Dermis lymphatic vessel endothelial cell (primary cell): ENCODE measurements around the gene GGN. TPM values are rescaled to one million over a fixed set of nuclear protein-coding genes. Genes with fewer than 3 reads are reported as not detected.

Source experiments
- total RNA-seq: library from RNA; depleted of rRNA; stranded (reverse); fragments of >200 nt; gene quantifications from 2 replicates; pipeline ENCODE4 v1.2.1, GENCODE V29; 2014

Gene GGN, protein sequence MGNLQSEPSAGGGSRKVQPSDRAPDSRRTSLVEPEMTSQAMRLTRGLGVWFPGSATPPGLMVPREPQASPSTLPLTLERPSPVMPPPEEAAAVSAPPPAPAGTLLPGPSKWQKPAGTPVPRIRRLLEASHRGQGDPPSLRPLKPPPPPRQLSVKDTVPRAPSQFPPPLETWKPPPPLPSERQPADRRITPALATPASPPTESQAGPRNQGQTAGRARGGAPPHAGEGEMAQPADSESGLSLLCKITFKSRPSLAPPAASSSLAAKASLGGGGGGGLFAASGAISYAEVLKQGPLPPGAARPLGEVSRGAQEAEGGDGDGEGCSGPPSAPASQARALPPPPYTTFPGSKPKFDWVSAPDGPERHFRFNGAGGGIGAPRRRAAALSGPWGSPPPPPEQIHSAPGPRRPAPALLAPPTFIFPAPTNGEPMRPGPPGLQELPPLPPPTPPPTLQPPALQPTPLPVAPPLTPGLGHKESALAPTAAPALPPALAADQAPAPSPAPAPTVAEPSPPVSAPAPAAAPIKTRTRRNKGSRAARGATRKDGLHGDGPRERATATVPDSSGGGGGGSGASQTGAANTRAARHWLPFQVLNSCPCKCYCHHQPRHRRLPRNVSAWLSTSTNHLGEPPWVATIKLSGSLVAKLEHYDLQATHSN
- total RNA-seq = 0.11 TPM in 1 of 2 replicates, not detected in the other

DNA sequence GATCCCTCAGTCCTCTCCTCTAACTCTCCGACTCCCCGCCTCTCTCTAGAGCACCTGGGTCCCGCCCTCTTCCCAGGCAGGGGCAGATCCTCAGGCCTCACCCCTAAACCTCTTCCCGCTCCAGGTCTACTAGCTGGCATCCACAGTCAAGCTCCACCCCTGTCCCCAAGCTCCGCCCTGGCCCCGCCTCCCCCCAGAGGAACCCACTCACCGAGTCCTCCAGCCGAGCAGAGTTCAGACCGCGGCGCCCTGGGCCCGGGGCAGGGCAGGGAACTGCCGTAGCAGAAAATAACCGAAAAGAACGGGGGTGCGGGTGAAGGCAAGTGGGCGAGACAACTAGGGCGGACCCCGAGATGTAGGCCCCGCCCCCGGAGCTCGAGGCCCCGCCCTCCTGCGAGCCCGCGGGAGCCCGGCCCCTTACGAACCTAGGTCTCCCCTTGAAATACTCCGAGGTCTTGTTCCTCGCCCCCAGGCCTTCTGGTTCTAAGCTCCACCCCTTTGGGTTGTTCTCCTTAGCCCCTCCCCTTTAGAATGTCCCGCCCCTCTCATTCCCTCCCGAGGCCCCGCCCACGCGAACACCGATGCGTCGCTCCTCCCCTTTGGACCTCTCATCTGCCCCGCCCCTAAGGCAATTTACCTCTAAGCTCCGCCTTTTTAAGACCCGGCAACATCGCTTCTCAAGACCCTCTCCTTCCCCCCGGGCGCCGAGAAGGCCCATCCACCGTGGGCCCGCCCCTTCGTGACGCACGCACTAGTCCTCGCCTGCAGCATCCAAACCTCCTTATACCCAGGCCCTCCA lies at the start of gene GGN:
Gene GGN, minus strand, starts transcription at position 485 of the 799 bp plus-strand sequence. CDS start 773 bp downstream, outside the sequence.

DNA sequence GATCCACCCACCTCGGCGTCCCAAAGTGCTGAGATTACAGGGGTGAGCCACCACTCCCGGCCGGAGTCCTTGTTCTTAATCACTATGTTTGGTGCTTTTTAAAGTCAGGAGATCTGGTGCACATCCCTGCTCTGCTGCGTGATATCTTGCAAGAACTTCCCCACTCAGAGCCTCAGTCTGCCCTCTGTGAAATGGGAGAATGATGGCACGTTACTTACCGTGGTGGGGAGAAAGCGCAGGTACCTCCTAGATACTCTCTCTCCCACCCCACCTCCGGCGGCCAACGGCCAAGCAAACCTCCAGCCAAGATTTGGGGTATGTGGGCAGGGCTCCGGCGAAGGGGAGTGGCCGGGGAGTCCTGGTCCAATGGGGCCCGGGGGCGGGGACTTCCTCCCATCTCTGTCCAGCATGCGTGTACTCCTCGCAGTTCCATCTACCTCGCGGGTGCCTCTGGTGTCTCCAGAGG lies 45.5 kb upstream of the GGN start, which contains the start of gene RYR1:
Gene RYR1, plus strand, starts transcription at position 424 of the 466 bp plus-strand sequence. CDS start 139 bp downstream, outside the sequence.

DNA sequence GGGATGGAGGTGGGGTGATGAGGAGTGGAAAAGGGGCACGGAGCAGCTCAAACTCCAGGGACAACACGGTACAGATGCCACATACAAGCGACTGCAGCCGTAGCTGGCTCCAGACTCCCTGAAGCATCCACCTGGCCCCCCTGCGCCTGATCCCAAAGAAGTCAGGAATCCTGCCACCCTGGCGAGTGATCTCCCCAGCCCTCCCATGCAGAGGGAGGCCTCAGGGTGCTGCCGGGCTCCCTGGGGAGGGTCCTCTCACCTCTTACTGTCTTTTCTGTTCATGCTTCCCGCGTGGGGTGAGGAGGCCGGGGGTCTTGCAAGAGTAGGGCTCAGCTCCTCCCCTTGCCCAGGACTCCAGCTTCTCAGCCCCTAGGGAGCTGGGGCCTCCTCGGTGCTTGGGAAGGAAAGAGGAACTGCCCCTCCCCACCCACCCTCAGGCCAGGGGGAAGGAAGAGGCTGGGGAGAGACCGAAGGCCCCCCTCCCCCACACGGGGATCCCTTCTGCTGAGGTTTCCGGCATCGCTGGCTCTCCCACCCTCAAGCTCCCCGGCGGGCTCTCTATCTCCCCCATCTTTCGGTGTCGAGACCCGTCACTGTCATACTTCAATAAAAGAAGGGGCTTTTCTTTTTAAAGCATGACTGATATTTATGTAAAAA lies 38.1 kb upstream of the GGN start, which contains the start of gene RASGRP4:
Gene RASGRP4, minus strand, starts transcription at position 410 of the 657 bp plus-strand sequence. Its CDS starts 128 bp downstream, at position 282.

DNA sequence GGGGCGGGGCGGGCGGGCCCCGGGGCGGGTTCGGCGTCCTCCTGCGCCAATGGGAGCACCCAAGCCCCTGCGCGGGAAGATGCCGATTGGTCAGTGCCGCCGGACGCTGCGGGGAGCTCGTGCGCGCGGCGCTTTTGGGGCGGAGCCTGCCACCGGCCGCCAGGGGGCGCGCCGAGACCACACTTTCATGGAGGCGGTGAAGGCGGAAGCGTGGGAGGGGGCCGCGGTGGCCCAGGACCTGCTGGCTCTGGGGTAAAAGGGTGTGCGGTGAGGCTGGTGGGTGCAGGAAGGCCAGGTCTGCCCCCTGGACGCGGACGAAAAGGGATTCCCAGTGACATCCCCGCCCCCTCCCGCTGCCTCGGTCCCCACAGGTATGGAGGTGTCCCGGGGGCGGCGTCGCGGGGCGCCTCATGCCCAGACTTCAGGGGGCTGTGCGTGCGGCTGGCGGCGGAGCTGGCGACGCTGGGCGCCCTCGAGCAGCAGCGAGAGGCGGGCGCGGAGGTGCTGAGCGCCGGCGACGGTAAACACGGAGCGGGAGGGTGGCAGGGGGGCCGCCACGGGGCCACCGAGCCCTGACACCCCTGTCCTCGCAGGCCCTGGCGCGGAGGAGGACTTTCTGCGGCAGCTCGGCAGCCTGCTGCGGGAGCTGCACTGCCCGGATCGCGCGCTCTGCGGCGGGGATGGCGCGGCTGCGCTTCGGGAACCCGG lies 15.3 kb upstream of the GGN start, which contains the start of gene FAM98C:
Gene FAM98C, plus strand, starts transcription at position 127 of the 708 bp plus-strand sequence. Its CDS starts 61 bp downstream, at position 188.

DNA sequence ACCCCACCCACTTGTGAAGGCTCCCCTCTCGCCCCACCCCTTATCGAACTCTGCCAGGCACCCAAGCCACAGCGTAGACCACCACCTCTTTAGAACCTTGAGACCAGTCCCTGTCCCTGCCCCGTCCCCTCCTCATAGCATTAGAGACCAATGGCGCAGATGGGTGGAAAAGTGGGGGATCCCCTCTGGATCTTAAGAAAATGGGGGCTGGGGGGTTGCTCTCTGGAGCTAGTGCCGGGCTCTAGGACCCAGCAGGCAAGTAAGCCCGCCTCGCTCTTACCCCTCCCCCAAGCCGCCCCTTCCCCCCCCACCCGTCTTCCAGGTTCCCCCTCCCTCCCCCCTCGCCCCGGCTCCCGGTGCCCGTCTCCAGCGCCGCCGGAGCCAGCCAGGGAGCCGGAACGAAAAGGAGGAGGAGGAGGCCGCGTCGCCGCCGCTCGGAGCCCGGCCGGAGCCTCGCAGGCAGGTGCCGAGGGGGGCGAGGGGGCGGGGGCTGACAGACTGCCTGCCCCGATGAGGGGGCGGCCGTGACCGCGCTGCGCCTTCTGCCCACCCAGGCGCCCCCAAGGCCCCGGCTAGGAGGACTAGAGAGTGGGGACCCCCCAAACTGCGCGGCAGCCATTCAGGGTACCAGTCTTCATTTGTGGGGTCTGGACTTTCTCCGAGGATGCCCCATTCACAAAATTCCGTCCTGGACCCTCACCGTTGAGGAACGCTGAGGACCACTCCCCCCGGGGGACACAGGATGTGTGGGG lies 691 bp upstream of the GGN start, which contains the start of gene SPRED3:
Gene SPRED3, plus strand, starts transcription at position 349 of the 752 bp plus-strand sequence. CDS start 1,606 bp downstream, outside the sequence.

DNA sequence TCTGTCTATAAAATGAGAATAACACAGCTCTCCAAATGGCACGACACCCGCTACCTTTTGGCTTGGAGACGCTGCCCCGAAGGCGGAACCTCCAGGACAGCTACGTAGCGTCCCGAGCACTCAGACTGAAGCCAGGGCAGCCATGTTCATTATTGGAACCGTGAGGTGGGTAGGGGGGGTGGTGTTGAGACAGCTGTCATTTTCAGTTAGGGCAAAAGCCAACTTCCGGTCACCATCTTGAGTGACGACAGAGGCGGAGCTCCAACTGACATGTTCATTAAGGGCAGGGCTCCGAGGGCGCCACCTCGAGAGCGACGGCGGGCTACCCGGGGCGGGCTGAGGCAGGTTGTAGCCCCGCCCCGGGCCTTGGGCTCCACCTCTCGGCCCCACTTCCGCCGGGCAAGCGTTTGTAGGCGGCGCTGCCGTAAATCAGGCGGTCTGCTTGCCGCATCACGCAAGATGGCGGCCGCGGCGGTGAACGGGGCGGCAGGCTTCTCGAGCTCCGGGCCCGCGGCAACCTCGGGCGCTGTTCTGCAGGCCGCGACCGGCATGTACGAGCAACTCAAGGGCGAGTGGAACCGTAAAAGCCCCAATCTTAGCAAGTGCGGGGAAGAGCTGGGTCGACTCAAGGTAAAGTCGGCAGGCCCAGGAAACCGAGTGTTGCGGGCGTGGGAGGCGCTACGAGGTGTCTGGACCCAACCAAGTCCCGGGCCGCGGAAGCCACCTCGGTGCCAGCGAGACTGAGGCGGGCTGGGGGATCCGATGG lies 13.3 kb downstream of the GGN start, which contains the start of gene PSMD8:
Gene PSMD8, plus strand, starts transcription at position 240 of the 766 bp plus-strand sequence. Its CDS starts 31 bp downstream, at position 271.

Other genes starting within 250 kb of the GGN start
- under 0.01 and 0.09 TPM in 2 replicates for gene DPF1, start 163.8 kb downstream of the GGN start, total RNA-seq
- 1.0 and 4.7 TPM in 2 replicates for gene PPP1R14A, start 131.7 kb downstream of the GGN start, total RNA-seq
- gene SPINT2, start 123.5 kb downstream of the GGN start, total RNA-seq = 14.5 and 52.2 TPM in 2 replicates
- 3.1 and 7.9 TPM in 2 replicates for gene C19orf33, start 83.8 kb downstream of the GGN start, total RNA-seq
- 36.3 and 47.9 TPM in 2 replicates for gene YIF1B, start 72.1 kb downstream of the GGN start, total RNA-seq
- gene KCNK6, start 68.2 kb downstream of the GGN start, total RNA-seq = 4.1 and 6.2 TPM in 2 replicates
- 1.5 TPM in 2 replicates for gene CATSPERG, start 52.2 kb downstream of the GGN start, total RNA-seq
- 197 and 198 TPM in 2 replicates for gene PSMD8, start 13.5 kb downstream of the GGN start, total RNA-seq
- gene SPRED3, start 663 bp upstream of the GGN start, total RNA-seq = 0.22 and 0.26 TPM in 2 replicates
- 4.8 and 6.9 TPM in 2 replicates for gene FAM98C, start 15.1 kb upstream of the GGN start, total RNA-seq
- not detected in 2 replicates for gene RASGRP4, start 38.2 kb upstream of the GGN start, total RNA-seq
- under 0.01 and 0.11 TPM in 2 replicates for gene RYR1, start 45.7 kb upstream of the GGN start, total RNA-seq
- 0.65 TPM in 1 of 2 replicates, not detected in the other for gene MAP4K1, start 229.9 kb upstream of the GGN start, total RNA-seq
- 379 and 458 TPM in 2 replicates for gene EIF3K, start 231.2 kb upstream of the GGN start, total RNA-seq